Tibial nerve (tissue), 4 donors: ENCODE results near the gene SDCBP2. TPM values are rescaled to one million over a fixed set of nuclear protein-coding genes. Genes with fewer than 3 reads are reported as not detected.

Experiments used
- DNase-seq, 2 donors: peaks; one replicate each; pipeline ENCODE4 v3.0.0-alpha.2; 2019; ENCODE audit warnings: low spot score in 2 of 2
- H3K27ac ChIP-seq, 4 donors: fragments of 200-600 bp; sonication (generic) in 3 of 4; one replicate each; pipeline ENCODE4 v1.5.1; 2017 to 2019; ENCODE audit warnings: mild to moderate bottlenecking in 1 of 4
- H3K27me3 ChIP-seq, 2 donors: fragments of 200-600 bp; sonication (generic) in 1 of 2; one replicate each; pipeline versions ENCODE4 v1.5.1 to v1.6.0; 2017 to 2019
- H3K36me3 ChIP-seq, 3 donors: fragments of 200-600 bp; sonication (generic); one replicate each; pipeline ENCODE4 v1.5.1; 2018 to 2019
- H3K4me1 ChIP-seq, 4 donors: fragments of 200-600 bp; sonication (generic) in 3 of 4; one replicate each; pipeline ENCODE4 v1.5.1; 2017 to 2019
- H3K4me3 ChIP-seq, 4 donors: fragments of 200-600 bp; sonication (generic) in 3 of 4; one replicate each; pipeline ENCODE4 v1.5.1; 2017 to 2019; ENCODE audit warnings: mild to moderate bottlenecking in 1 of 4, moderate library complexity in 1 of 4
- H3K9me3 ChIP-seq, 4 donors: fragments of 200-600 bp; sonication (generic) in 3 of 4; one replicate each; pipeline ENCODE4 v1.5.1; 2017 to 2019
- CTCF ChIP-seq, 5 experiments: fragments of 200-600 bp in 3 of 5; fragments of 450-650 bp in 2 of 5; sonication (generic) in 3 of 5; IDR thresholded peaks; one replicate each; pipeline ENCODE4 v1.5.1; 2016 to 2019; ENCODE audit warnings: antibody characterized with exemption in 5 of 5, mild to moderate bottlenecking in 3 of 5, moderate library complexity in 2 of 5
- EP300 ChIP-seq, 2 donors: sonication (generic); formaldehyde crosslinking; IDR thresholded peaks; one replicate each; pipeline ENCODE4 v1.6.1; 2017; ENCODE audit warnings: antibody characterized with exemption in 2 of 2, mild to moderate bottlenecking in 1 of 2
- POLR2A ChIP-seq, 2 donors: fragments of 450-650 bp; IDR thresholded peaks; one replicate each; pipeline ENCODE4 v1.6.1; 2017; ENCODE audit warnings: antibody characterized with exemption in 2 of 2, mild to moderate bottlenecking in 2 of 2, moderate library complexity in 2 of 2
- WGBS, 2 donors: methylation state at CpG; one replicate each; pipeline ENCODE4 v1.1.5; 2018; 5-methylcytosine and 5-hydroxymethylcytosine counted together
- total RNA-seq, 4 donors: library from RNA; depleted of rRNA; stranded (reverse); fragments of >200 nt; gene quantifications; one replicate each; pipeline ENCODE4 v1.1.0, GENCODE V29; 2016

SDCBP2 gene
- total RNA-seq, 4 donors from 2014 or later: 1.9 to 4.2 (median 2.9) TPM

DNA sequence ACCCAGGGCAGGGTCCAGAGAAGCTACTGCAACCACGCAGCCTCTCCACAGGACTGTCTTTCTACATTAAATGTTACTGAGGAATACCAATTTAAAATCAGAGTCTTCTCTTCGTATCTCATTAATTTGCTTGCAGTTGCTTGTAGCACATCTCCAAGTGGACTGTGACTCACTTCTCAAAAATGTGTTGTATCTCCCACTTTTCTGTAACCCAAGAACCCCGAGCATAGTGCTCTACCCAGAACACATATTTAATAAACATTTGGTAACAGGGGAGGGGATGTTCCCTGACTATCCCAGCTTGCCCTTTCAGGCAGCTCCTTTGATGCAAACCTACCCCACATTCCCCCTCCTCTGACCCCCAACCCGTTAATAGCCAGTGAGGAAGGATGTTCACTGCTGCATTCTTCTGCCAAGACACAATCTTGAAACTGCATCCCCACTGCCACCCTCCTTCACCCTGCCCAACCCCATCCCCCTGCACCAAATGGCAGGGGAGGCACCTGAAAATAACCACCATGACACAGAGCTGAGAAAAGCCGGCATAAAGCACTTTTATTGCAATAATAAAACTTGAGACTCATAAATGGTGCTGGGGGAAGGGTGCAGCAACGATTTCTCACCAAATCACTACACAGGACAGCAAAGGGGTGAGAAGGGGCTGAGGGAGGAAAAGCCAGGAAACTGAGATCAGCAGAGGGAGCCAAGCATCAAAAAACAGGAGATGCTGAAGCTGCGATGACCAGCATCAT lies 39.7 kb upstream of the SDCBP2 start:
- peaks cover 2 to 61% (median 19%) of the 10 kb centered on the region in 4 donors for H3K4me1 ChIP-seq
- TF ChIP-seq POLR2A (IDR thresholded peaks at IDR 0.05) (no peak), CTCF (IDR thresholded peaks at IDR 0.05) (no peak), EP300 (IDR thresholded peaks at IDR 0.05) (no peak)
- H3K27me3 ChIP-seq: no peaks in the 10 kb centered on the region
- 48% methylated on average over 7 of the region's 7 CpGs for WGBS, 2 donors
- H3K27ac ChIP-seq: no peak overlapping the region
- no peak overlapping the region for H3K4me3 ChIP-seq
- no peaks in the 10 kb centered on the region for H3K9me3 ChIP-seq
- no peak for DNase-seq
- peaks cover 0 to 23% (median 0%) of the 10 kb centered on the region in 3 donors for H3K36me3 ChIP-seq

DNA sequence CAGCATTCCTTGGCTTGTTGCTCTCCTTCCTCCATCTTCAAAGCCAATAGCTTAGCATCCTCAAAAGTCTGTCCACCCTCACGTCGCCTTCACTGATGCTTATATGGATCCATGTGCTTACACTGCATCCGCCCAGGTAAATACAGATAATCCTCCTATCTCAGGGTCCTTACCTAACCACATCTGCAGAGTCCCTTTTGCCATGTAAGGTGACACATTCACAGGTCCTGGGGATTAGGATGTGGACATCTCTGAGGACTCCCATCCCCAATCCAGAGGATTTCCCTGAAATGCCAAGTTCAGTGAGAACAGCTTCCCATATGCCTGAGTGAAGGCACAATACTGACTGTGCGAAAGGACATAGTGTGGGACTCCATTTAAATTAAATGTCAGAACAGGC lies 38.5 kb upstream of the SDCBP2 start:
- Histone ChIP-seq H3K36me3 (peaks cover 0 to 30% (median 0%) of the 10 kb centered on the region in 3 donors), H3K27ac (no peak overlapping the region), H3K9me3 (no peaks in the 10 kb centered on the region), H3K4me1 (peaks cover 0 to 52% (median 16%) of the 10 kb centered on the region in 4 donors), H3K27me3 (no peaks in the 10 kb centered on the region), H3K4me3 (no peak overlapping the region)
- DNase-seq: no peak
- no peak for TF ChIP-seq POLR2A (IDR thresholded peaks at IDR 0.05)
- no peak for TF ChIP-seq CTCF (IDR thresholded peaks at IDR 0.05)
- 95 to 98% methylated on average over 4 of the region's 4 CpGs for WGBS, 2 donors

DNA sequence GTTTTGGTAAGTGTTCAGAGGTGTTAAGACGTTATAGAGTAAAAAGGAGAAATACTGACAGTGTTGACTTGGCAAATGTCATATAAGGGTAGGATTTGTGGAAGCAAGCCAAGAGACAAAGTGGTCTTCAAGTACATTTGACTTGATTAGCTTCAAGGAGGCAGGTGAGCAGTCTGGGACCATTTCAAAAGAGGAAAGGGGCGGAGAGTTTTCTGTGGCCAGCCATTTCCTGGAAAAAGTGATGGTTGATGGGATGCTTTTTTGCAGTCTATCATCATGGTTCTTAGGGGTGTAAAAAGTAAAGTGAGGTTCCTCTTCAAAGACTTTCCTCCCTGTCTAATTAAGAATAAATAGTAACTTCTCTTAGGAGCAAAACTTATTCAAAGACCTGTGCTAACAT lies 35.2 kb upstream of the SDCBP2 start:
- TF ChIP-seq EP300 (IDR thresholded peaks at IDR 0.05) (no peak), POLR2A (IDR thresholded peaks at IDR 0.05) (no peak), CTCF (IDR thresholded peaks at IDR 0.05) (no peak)
- H3K36me3 ChIP-seq: peaks cover 0 to 45% (median 2%) of the 10 kb centered on the region in 3 donors
- 68 to 77% methylated on average over 2 of the region's 2 CpGs for WGBS, 2 donors

GRCh38 chr20:1363522-1363921 lies 34.6 kb upstream of the SDCBP2 start:
- Histone ChIP-seq H3K4me3 (no peak overlapping the region), H3K27me3 (no peaks in the 10 kb centered on the region), H3K4me1 (peaks cover 0 to 15% (median 0%) of the 10 kb centered on the region in 4 donors), H3K9me3 (no peaks in the 10 kb centered on the region), H3K36me3 (peaks cover 0 to 44% (median 2%) of the 10 kb centered on the region in 3 donors), H3K27ac (no peak overlapping the region)
- WGBS, 2 donors: 85 to 87% methylated on average over 5 of the region's 5 CpGs
- no peak for DNase-seq
- TF ChIP-seq POLR2A (IDR thresholded peaks at IDR 0.05) (no peak), EP300 (IDR thresholded peaks at IDR 0.05) (no peak), CTCF (IDR thresholded peaks at IDR 0.05) (no peak)

More for the DNA sequence above, 35.2 kb upstream of the SDCBP2 start:
- Histone ChIP-seq H3K4me1 (peaks cover 0 to 20% (median 0%) of the 10 kb centered on the region in 4 donors), H3K27me3 (no peaks in the 10 kb centered on the region), H3K4me3 (no peak overlapping the region), H3K27ac (no peak overlapping the region), H3K9me3 (no peaks in the 10 kb centered on the region)
- DNase-seq: no peak

DNA sequence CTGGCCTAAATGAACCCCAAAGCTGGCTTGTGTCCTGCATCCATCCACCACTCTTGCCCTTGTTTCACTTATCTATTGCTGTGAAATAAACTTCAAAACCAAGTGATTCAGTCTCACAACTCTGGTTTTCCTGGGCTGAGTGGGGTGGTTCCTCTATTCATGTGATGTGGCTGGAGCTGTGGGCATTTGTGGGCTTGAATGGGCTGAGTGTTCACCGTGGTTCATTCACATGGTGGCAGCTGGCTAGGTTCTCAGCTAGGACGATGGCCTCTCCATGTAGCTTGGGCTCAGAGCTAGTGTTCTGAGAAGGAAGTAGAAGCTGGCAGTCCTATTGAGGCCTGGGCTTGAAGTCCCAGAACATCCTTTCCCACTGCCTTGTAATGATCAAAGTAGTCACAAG lies 33.5 kb upstream of the SDCBP2 start:
- Histone ChIP-seq H3K36me3 (peaks cover 0 to 44% (median 2%) of the 10 kb centered on the region in 3 donors), H3K4me1 (peaks cover 0 to 6% (median 0%) of the 10 kb centered on the region in 4 donors), H3K9me3 (no peaks in the 10 kb centered on the region), H3K27me3 (no peaks in the 10 kb centered on the region), H3K4me3 (no peak overlapping the region), H3K27ac (no peak overlapping the region)
- no peak for TF ChIP-seq EP300 (IDR thresholded peaks at IDR 0.05)
- TF ChIP-seq CTCF (IDR thresholded peaks at IDR 0.05): no peak
- TF ChIP-seq POLR2A (IDR thresholded peaks at IDR 0.05): no peak
- 70 to 77% methylated on average over 2 of the region's 2 CpGs for WGBS, 2 donors
- DNase-seq: no peak
